NB4 (cell line): Measurements from ENCODE around the gene LRRC4B.

ENCODE experiments used
- CTCF ChIP-seq: IDR thresholded peaks from one replicate; pipeline ENCODE4 v1.5.1; 2012; ENCODE audit warnings: low read depth, low read length
- MAX ChIP-seq: IDR thresholded peaks from 2 replicates; pipeline ENCODE4 v1.6.1; 2011; ENCODE audit warnings: low read depth, low read length
- POLR2A ChIP-seq: IDR thresholded peaks from 2 replicates; pipeline ENCODE4 v1.6.1; 2011; ENCODE audit warnings: mild to moderate bottlenecking; ENCODE audit not compliant: insufficient read length; ENCODE audit errors: extremely low read depth

- TF ChIP-seq CTCF (no peak), MAX (no peak), POLR2A (no peak)
Observed at GRCh38 chr19:50568728-50569698, 778 bp upstream of the LRRC4B start.
